GM21526 (cell line): ENCODE results near the gene MSLN.
"Not testable (repeated sequence)": the region's sequence is repeated elsewhere in the genome, so short reads cannot be mapped to it uniquely, and the experiment has no call there.

ENCODE experiments used
- ATAC-seq: cut with Tn5 transposase; IDR thresholded peaks from one replicate; pipeline ENCODE4 v1.9.1; 2021; ENCODE audit warnings: moderate library complexity; ENCODE audit not compliant: unreplicated experiment, low FRiP score

Gene MSLN

DNA sequence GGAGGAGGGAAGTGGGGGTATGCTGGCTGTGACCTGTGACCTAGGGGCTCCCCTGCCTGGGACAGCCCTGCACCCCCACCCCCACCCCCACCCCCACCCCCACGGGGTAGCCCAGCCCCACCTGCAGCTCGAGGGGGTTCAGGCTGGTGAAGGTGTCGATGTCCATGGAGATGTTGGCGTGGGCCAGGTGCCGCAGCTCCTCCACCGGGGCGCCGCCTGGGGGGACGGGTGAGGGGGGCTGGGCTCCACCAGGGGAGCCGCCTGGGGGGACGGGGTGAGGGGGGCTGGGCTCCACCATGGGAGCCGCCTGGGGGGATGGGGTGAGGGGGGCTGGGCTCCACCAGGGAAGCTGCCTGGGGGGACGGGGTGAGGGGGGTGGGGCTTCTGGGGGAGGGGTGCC is 9.9 kb downstream of the MSLN start:
- ATAC-seq: no peak

GRCh38 chr16:772959-773358 is 12.4 kb downstream of the MSLN start:
- ATAC-seq: no peak

GRCh38 chr16:774086-775001 is 13.8 kb downstream of the MSLN start:
- no peak for ATAC-seq

DNA sequence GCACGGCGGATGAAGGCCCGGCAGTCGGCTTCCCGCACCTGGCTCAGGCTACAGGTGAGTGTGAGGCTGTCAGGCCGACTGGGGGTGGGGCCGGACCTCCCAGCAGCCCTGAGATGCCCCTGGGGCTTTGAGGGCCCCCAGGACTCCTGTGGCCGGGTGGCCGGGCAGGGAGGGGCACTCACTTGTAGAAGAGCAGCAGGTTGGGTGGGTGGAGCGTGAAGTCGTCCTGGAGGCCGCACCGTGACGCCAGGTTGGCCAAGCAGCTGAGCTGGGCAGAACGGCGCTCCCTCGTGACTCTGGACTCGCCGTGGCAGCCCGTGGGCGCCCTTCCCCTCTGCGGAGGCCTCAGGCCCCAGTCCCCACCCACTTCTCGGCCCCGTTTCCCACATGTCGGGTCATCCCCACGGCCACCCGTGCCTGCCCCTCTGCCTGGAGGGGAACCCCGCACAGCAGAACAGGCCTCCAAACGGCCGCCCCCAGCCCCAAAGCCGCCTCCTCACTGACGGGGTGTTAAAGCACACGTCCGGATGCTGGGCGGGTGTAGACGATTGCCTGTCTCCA is 14.8 kb downstream of the MSLN start:
- no peak for ATAC-seq

DNA sequence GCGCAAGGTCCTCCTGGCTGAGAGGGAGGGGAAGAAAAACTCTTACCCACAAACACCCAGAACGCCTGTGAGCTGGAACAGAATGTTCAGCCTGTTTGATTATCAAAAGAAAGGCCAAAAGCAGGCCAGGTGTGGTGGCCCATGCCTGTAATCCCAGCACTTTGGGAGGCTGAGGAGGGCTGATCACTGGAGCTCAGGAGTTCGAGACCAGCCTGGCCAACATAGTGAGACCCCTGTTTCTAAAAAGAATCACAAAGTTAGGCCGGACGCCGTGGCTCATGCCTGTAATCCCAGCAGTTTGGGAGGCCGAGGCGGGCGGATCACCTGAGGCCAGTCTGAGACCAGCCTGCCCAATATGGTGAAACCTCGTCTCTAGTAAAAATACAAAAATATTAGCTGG is 15.8 kb downstream of the MSLN start:
- ATAC-seq: not testable (repeated sequence)

- ATAC-seq: no peak
Observed at GRCh38 chr16:776824-777223, 16.3 kb downstream of the MSLN start.

GRCh38 chr16:777826-778225 is 17.3 kb downstream of the MSLN start:
- no peak for ATAC-seq

DNA sequence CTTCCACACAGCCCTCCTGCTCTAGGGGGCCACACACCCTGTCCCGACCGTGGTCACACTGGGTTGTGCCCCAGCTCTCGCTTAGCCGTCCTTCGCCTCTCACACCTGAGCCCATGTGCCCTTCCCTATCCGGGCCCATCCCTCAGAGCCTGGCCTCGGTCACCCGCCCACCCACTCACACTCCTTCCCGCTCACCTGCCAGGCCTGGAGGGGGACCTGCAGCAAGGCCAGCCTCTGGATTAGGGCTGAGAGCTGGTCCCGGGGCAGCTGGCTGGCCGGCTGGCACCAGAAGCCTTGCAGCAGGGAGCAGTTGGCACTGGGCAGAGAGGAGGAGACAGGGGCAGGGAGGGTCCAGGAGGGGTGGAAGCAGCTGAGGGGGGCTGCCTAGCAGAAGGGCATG is 17.9 kb downstream of the MSLN start:
- no peak for ATAC-seq

DNA sequence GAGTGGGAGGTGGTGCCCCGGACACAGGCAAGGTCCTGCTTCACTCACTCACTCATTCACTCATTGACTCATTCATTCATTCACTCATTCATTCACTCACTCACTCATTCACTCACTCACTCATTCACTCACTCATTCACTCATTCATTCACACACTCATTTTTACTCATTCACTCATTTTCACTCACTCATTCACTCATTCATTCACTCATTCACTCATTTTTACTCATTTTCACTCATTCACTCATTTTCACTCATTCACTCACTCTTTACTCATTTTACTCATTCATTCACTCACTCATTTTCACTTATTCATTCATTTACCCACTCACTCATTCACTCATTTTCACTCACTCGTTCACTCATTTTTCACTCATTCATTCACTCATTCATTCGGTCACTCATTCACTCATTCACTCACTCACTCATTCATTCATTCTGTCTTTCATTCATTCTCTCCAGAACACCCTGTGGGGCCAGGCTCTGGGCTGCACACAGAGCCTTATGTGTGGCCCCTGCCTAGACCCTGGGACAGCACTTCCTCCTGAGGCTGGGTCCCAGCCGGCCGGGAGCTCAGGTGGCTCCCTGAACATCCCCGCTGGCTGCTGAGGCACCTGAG is 18.5 kb downstream of the MSLN start:
- ATAC-seq: no peak

GRCh38 chr16:779561-779960 is 19.0 kb downstream of the MSLN start:
- no peak for ATAC-seq

DNA sequence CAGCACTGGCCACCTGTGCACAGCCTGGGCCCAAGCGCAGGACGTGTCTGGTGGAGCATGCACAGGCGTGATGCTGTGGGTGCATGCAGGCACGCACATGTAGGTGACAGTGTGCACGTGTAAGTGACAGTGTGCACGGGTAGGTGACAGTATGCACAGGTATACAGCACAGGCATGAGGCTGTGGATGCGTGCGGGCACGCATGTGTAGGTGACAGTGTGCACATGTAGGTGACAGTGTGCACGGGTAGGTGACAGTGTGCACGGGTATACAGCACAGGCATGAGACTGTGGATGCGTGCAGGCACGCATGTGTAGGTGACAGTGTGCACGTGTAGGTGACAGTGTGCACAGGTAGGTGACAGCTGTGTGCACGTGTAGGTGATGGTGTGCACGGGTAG is 19.8 kb downstream of the MSLN start:
- no peak for ATAC-seq

- no peak for ATAC-seq
Observed at GRCh38 chr16:781346-782010, 20.9 kb downstream of the MSLN start.

- ATAC-seq: no peak
Observed at GRCh38 chr16:782258-782657, 21.7 kb downstream of the MSLN start.

GRCh38 chr16:782766-783403 is 22.4 kb downstream of the MSLN start:
- ATAC-seq: no peak

DNA sequence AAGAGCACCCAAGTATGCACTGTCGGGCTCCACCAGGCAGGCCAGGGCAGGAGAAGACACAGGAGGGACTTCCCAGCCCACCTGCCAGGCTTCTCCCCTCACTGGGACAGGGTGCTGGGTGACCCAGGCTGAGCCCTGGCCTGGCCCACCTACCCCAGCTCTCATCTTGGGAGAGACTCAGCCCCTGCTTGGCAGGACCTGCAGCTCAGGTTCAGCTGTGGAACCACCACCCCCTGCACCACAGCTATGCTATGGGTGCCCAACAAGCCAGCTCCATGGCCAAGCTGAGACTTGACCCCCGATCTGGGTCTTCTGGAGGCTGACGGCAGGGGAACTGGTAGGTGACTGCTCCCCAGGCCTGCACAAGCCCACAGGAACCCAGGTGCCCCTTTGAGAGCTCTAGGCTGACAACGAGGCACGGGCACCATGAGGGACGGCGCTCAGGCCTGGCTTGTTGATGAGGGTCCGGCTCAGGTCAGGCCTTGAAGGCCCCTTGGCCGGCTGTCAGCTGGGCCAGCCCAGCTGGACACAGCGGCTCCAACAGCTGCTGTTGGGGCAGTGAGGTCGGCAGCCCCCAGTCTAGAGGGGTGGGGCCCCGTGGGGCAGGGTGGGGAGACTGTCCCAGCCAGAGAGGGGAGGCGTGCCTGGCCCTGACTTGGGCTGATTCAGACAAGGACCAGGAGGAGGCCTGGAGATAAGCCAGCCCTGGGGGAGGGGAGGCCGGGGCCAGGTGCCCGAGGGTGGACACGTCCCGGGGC is 23.0 kb downstream of the MSLN start:
- no peak for ATAC-seq

GRCh38 chr16:784431-784830 is 23.9 kb downstream of the MSLN start:
- ATAC-seq: no peak

- ATAC-seq: no peak
Observed at GRCh38 chr16:785563-786535, 25.3 kb downstream of the MSLN start.

DNA sequence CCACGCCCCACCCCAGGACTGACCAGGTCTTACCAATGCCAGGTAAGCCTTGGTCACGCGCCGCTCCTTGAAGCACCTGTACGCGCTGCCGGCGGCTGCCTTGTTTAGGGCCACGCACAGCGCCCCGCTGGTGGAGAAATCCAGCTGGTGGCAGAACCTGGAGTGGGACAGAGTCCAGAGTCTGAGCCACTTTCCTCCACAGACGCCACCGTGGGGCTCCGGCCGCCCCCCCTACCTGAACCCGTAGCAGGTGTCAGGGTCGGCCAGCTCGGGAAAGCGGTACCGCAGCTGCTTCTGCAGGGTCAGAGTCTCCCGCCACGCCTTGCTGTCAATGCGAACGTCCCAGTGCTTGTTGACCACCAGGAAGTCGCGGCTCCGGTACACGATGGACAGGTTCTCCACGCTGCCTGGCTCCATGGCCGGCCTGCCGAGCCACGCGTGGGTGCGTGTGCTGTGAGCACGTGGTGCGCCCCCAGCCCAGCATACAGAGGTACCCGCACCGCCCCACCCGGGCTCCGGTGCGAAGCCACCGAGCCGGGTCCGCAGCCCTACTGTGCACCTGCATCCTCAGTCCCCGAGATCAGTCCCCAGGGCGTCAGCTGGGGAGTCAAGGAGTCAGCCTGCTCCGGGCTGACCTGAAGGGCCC is 26.9 kb downstream of the MSLN start:
- no peak for ATAC-seq
